K562 (cell line): ENCODE data around the gene ZFYVE28. TPM values are rescaled to one million over a fixed set of nuclear protein-coding genes. Genes with fewer than 3 reads are reported as not detected.
A peak's percentile ranks its signal among the peaks of the same experiment; 100 is the strongest.

Experiments used
- BRD4 ChIP-seq: fragments of 200-600 bp; sonication (generic); IDR thresholded peaks from 2 replicates; pipeline ENCODE4 v1.6.1; 2017; ENCODE audit warnings: inconsistent platforms
- CHD1 ChIP-seq: fragments of 200-600 bp; sonication (generic); IDR thresholded peaks from one replicate; pipeline ENCODE4 v1.6.1; 2012; ENCODE audit warnings: mild to moderate bottlenecking, moderate library complexity, low read length, inconsistent platforms
- ELF2 ChIP-seq: fragments of 250-450 bp; sonication (Bioruptor Pico); IDR thresholded peaks from 2 replicates; pipeline ENCODE4 v1.5.0; 2021; ENCODE audit warnings: mild to moderate bottlenecking
- FOXJ2 ChIP-seq: fragments of 200-800 bp; sonication (Bioruptor generic); IDR thresholded peaks from 2 replicates; pipeline ENCODE4 v1.6.1; 2016; ENCODE audit warnings: missing genetic modification characterization, missing compliant biosample characterization
- HMG20A ChIP-seq: fragments of 450-650 bp; formaldehyde crosslinking; conservative IDR thresholded peaks from 2 replicates; pipeline ENCODE4 v1.4.0; 2020; ENCODE audit warnings: mild to moderate bottlenecking, mixed read lengths
- KLF13 ChIP-seq: fragments of 450-650 bp; IDR thresholded peaks from 2 replicates; pipeline ENCODE4 v1.6.1; 2016; ENCODE audit warnings: missing genetic modification characterization, low read depth, mild to moderate bottlenecking, missing compliant biosample characterization, moderate library complexity, borderline replicate concordance
- MTA1 ChIP-seq: fragments of 450-650 bp; IDR thresholded peaks from 2 replicates; pipeline ENCODE4 v1.6.1; 2017; ENCODE audit warnings: borderline replicate concordance
- NFYB ChIP-seq: IDR thresholded peaks from 2 replicates; pipeline ENCODE4 v1.6.1; 2011; ENCODE audit warnings: mild to moderate bottlenecking, moderate library complexity; ENCODE audit not compliant: insufficient read length; ENCODE audit errors: extremely low read depth
- POLR3G ChIP-seq: IDR thresholded peaks from 2 replicates; pipeline ENCODE4 v1.6.1; 2011; ENCODE audit not compliant: insufficient read length, insufficient replicate concordance; ENCODE audit errors: extremely low read depth
- RBM14 ChIP-seq: fragments of 200-400 bp; formaldehyde crosslinking; IDR thresholded peaks from 2 replicates; pipeline ENCODE4 v1.6.1; 2018; ENCODE audit warnings: low read depth, mild to moderate bottlenecking, low read length, moderate library complexity, borderline replicate concordance; ENCODE audit not compliant: insufficient read depth
- RHOXF2B ChIP-seq: fragments of 250-450 bp; sonication (Bioruptor Pico); conservative IDR thresholded peaks from 2 replicates; pipeline ENCODE4 v1.5.1; 2021
- TOE1 ChIP-seq, 2 experiments: fragments of 450-650 bp in 1 of 2; sonication (generic) in 1 of 2; formaldehyde crosslinking in 1 of 2; IDR thresholded peaks; 2 replicates each; pipeline versions ENCODE4 v1.7.1 to v1.8.0; 2016 to 2022; ENCODE audit warnings: borderline replicate concordance in 2 of 2, mild to moderate bottlenecking in 2 of 2, antibody characterized with exemption in 1 of 2, inconsistent platforms in 1 of 2, low read depth in 1 of 2, missing genetic modification reagents in 1 of 2, moderate library complexity in 1 of 2
- TSC22D4 ChIP-seq: fragments of 450-650 bp; IDR thresholded peaks from 2 replicates; pipeline ENCODE4 v1.6.1; 2016; ENCODE audit warnings: missing genetic modification characterization, missing biosample characterization, control low read depth
- ZNF140 ChIP-seq: fragments of 250-450 bp; sonication (Bioruptor Pico); IDR thresholded peaks from 2 replicates; pipeline ENCODE4 v1.8.0; 2021; ENCODE audit warnings: moderate library complexity, mild to moderate bottlenecking, inconsistent platforms
- ZNF175 ChIP-seq: fragments of 200-800 bp; sonication (Bioruptor generic); IDR thresholded peaks from 2 replicates; pipeline ENCODE4 v1.6.1; 2016; ENCODE audit warnings: low read depth, mild to moderate bottlenecking, missing genetic modification characterization, missing compliant biosample characterization
- ZNF75A ChIP-seq: fragments of 450-650 bp; formaldehyde crosslinking; IDR thresholded peaks from 2 replicates; pipeline ENCODE4 v1.4.0; 2020; ENCODE audit warnings: mild to moderate bottlenecking
- ZNF764 ChIP-seq: fragments of 250-450 bp; sonication (Bioruptor Pico); IDR thresholded peaks from 2 replicates; pipeline ENCODE4 v1.4.0; 2020; ENCODE audit warnings: low read depth, mild to moderate bottlenecking, moderate library complexity
- ZNF79 ChIP-seq: fragments of 250-450 bp; sonication (Bioruptor Pico); IDR thresholded peaks from 2 replicates; pipeline ENCODE4 v1.4.0; 2020; ENCODE audit warnings: low read depth, mild to moderate bottlenecking, moderate library complexity
- polyA plus RNA-seq, 8 experiments: library from polyadenylated mRNA; depleted of rRNA in 4 of 8; stranded (reverse) in 5 of 8; unstranded in 3 of 8; fragments of >200 nt; fragmentation: Nextera tagmentation in 2 of 8; fragmentation: Illumina TruSeq in 1 of 8; extraction: Ambion mirVana in 2 of 8; extraction: Trizol in 1 of 8; gene quantifications; 2 replicates each; pipeline versions ENCODE4 v1.2.1 to v1.2.3, GENCODE V29; 2011 to 2014; ENCODE audit warnings: inconsistent platforms in 1 of 8, missing spikeins in 1 of 8
- total RNA-seq, 7 experiments: library from RNA; depleted of rRNA in 6 of 7; stranded (reverse); fragments of >200 nt in 6 of 7; fragmentation: Illumina TruSeq in 2 of 7; extraction: Trizol in 2 of 7; gene quantifications; 2 replicates each; pipeline versions ENCODE4 v1.2.1 to v1.2.3, GENCODE V29; 2011 to 2021; ENCODE audit warnings: low replicate concordance in 1 of 7
- TF ChIP-seq, protein P1 (sequence below), 3 experiments: fragments of 200-800 bp in 1 of 3; fragments of 250-450 bp in 1 of 3; fragments of 450-650 bp in 1 of 3; sonication (Bioruptor Pico) in 1 of 3; sonication (Bioruptor generic) in 1 of 3; formaldehyde crosslinking in 1 of 3; IDR thresholded peaks; 2 replicates each; pipeline versions ENCODE4 v1.6.1 to v1.8.0; 2016 to 2022; ENCODE audit warnings: mild to moderate bottlenecking in 2 of 3, missing genetic modification characterization in 2 of 3, missing compliant biosample characterization in 1 of 3, moderate library complexity in 1 of 3
- TF ChIP-seq, protein P2 (sequence below): fragments of 450-650 bp; IDR thresholded peaks from one replicate; pipeline ENCODE4 v1.6.1; 2018; ENCODE audit warnings: mild to moderate bottlenecking, moderate library complexity; ENCODE audit not compliant: partially characterized antibody
- TF ChIP-seq, protein P3 (sequence below): sonication (generic); formaldehyde crosslinking; IDR thresholded peaks from 2 replicates; pipeline ENCODE4 v1.5.0; 2020; ENCODE audit warnings: missing genetic modification reagents

Gene ZFYVE28
- total and polyA plus RNA-seq, 9 of the 15 experiments (the other 6 are each of a cell fraction or from before 2014, with no cell fraction given), result 1.3 to 24.8 (median 8.9) TPM

DNA sequence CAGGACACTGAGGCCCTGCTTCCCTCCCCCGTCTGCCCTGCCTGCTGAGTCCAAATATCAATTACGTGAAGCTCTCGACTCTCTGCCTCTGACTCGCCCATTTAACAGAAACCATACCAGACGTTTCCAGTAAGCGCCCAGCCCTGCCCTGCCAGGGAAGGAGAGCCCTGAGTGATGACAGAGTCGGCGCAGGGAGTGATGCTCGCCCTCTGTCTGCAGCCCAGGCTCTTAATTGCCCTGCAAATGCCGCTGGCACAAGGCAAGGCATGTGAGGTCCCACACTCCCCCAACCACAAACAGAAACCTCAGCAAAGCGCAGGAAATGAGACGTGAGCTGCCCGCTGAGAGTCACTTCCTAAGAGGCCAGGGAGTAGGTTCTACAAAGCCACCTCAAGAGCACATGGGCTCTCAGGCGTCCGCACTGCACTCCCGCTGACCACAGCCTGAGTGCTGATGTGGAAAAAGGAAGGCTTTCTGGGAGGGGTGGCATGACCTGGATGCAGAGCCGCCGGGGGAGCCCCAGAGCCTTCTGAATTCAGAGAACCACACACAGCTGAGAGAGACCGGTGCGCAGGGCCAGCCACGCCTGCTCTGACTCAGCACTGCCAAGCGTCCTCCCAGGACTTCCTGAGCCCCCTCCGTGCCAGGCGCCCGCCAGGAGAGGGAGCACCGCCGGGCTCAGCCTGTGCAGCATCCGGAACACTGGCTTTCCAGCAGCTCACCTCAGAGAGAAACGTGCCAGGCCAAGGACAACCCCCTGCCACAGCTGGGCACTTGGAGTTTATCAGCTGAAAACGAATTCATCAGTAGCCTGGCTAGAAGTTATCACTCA lies 5.3 kb downstream of the ZFYVE28 start (continued):
- TF ChIP-seq FOXJ2 (tag) (no peak), ZNF764 (CRISPR knock-in tag) (peak; percentile 25; the same call in 1 of the 2 replicates), RHOXF2B (CRISPR knock-in tag) (no peak), ZNF175 (peak; percentile 75; the same call in 1 of the 2 replicates), BRD4 (peak; percentile 19; the same call in 1 of the 2 replicates), CHD1 (no peak), TOE1 (IDR thresholded peaks at IDR 0.05; ENCODE audit: borderline replicate concordance) (no peak), TOE1 (CRISPR knock-in tag; IDR thresholded peaks at IDR 0.05; ENCODE audit: borderline replicate concordance, low read depth) (no peak), RBM14 (no peak), POLR3G (no peak), ZNF79 (no peak), MTA1 (peak; percentile 75; the same call in 1 of the 2 replicates), HMG20A (CRISPR knock-in tag) (no peak), ZNF140 (no peak), ELF2 (CRISPR knock-in tag) (no peak), NFYB (no peak), TSC22D4 (tag) (no peak), KLF13 (tag) (0 out of 2 replicates have a peak, but pooled peaks have one; percentile 20), ZNF75A (no peak)
- TF ChIP-seq, protein P1, sequence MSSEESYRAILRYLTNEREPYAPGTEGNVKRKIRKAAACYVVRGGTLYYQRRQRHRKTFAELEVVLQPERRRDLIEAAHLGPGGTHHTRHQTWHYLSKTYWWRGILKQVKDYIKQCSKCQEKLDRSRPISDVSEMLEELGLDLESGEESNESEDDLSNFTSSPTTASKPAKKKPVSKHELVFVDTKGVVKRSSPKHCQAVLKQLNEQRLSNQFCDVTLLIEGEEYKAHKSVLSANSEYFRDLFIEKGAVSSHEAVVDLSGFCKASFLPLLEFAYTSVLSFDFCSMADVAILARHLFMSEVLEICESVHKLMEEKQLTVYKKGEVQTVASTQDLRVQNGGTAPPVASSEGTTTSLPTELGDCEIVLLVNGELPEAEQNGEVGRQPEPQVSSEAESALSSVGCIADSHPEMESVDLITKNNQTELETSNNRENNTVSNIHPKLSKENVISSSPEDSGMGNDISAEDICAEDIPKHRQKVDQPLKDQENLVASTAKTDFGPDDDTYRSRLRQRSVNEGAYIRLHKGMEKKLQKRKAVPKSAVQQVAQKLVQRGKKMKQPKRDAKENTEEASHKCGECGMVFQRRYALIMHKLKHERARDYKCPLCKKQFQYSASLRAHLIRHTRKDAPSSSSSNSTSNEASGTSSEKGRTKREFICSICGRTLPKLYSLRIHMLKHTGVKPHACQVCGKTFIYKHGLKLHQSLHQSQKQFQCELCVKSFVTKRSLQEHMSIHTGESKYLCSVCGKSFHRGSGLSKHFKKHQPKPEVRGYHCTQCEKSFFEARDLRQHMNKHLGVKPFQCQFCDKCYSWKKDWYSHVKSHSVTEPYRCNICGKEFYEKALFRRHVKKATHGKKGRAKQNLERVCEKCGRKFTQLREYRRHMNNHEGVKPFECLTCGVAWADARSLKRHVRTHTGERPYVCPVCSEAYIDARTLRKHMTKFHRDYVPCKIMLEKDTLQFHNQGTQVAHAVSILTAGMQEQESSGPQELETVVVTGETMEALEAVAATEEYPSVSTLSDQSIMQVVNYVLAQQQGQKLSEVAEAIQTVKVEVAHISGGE (CRISPR knock-in tag; IDR thresholded peaks at IDR 0.05), result no peak
- TF ChIP-seq, protein P2, sequence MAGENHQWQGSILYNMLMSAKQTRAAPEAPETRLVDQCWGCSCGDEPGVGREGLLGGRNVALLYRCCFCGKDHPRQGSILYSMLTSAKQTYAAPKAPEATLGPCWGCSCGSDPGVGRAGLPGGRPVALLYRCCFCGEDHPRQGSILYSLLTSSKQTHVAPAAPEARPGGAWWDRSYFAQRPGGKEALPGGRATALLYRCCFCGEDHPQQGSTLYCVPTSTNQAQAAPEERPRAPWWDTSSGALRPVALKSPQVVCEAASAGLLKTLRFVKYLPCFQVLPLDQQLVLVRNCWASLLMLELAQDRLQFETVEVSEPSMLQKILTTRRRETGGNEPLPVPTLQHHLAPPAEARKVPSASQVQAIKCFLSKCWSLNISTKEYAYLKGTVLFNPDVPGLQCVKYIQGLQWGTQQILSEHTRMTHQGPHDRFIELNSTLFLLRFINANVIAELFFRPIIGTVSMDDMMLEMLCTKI, result no peak
- TF ChIP-seq, protein P3, sequence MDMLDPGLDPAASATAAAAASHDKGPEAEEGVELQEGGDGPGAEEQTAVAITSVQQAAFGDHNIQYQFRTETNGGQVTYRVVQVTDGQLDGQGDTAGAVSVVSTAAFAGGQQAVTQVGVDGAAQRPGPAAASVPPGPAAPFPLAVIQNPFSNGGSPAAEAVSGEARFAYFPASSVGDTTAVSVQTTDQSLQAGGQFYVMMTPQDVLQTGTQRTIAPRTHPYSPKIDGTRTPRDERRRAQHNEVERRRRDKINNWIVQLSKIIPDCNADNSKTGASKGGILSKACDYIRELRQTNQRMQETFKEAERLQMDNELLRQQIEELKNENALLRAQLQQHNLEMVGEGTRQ (CRISPR knock-in tag), result no peak
